Activated CD4-positive, alpha-beta T cell treated with anti-CD3 and anti-CD28 coated beads, Interleukin-2, amount 50 U/mL, for 4 hours (primary cell): Measurements from ENCODE around the gene GNE.
A peak's percentile ranks its signal among the peaks of the same experiment; 100 is the strongest.
"Not testable (repeated sequence)": the region's sequence is repeated elsewhere in the genome, so short reads cannot be mapped to it uniquely, and the experiment has no call there.

Source experiments
- DNase-seq, 2 experiments: peaks; one replicate each; pipeline ENCODE4 v3.0.0-alpha.2; 2020

GNE gene

GRCh38 chr9:36258208-36258995 lies at the start of gene GNE:
GNE (minus strand) TSS chr9:36258448; CDS start chr9:36249355, 9,093 bp downstream.
- peak; percentile 98 to 99 for DNase-seq

GRCh38 chr9:36306471-36307306 lies 48.4 kb upstream of the GNE start:
- DNase-seq = no peak

- DNase-seq = not testable (repeated sequence)
Measured at GRCh38 chr9:36304366-36304765, 46.1 kb upstream of the GNE start.

GRCh38 chr9:36301227-36301626 lies 43.0 kb upstream of the GNE start:
- no peak for DNase-seq

GRCh38 chr9:36298566-36298965 lies 40.3 kb upstream of the GNE start:
- no peak for DNase-seq

- DNase-seq = no peak
Measured at GRCh38 chr9:36297798-36298197, 39.5 kb upstream of the GNE start.

GRCh38 chr9:36294996-36295395 lies 36.7 kb upstream of the GNE start:
- not testable (repeated sequence) for DNase-seq

- no peak for DNase-seq
Measured at GRCh38 chr9:36293918-36294317, 35.7 kb upstream of the GNE start.

GRCh38 chr9:36293171-36293570 lies 34.9 kb upstream of the GNE start:
- DNase-seq = no peak

GRCh38 chr9:36292641-36293040 lies 34.4 kb upstream of the GNE start:
- DNase-seq = no peak

- DNase-seq = no peak
Measured at GRCh38 chr9:36290996-36291395, 32.7 kb upstream of the GNE start.

GRCh38 chr9:36289836-36290435 lies 31.7 kb upstream of the GNE start:
- no peak for DNase-seq

- DNase-seq = no peak
Measured at GRCh38 chr9:36288070-36288469, 29.8 kb upstream of the GNE start.

GRCh38 chr9:36286388-36286787 lies 28.1 kb upstream of the GNE start:
- no peak for DNase-seq

GRCh38 chr9:36284226-36284625 lies 26.0 kb upstream of the GNE start:
- no peak for DNase-seq

- DNase-seq = no peak
Measured at GRCh38 chr9:36282275-36282674, 24.0 kb upstream of the GNE start.

GRCh38 chr9:36280989-36281388 lies 22.7 kb upstream of the GNE start:
- no peak for DNase-seq

- DNase-seq = no peak
Measured at GRCh38 chr9:36278243-36278642, 20.0 kb upstream of the GNE start.

- DNase-seq = no peak
Measured at GRCh38 chr9:36276781-36277181, 18.5 kb upstream of the GNE start.

- no peak for DNase-seq
Measured at GRCh38 chr9:36276254-36276653, 18.0 kb upstream of the GNE start.

GRCh38 chr9:36275060-36275459 lies 16.8 kb upstream of the GNE start:
- no peak for DNase-seq

- not testable (repeated sequence) for DNase-seq
Measured at GRCh38 chr9:36273354-36273753, 15.1 kb upstream of the GNE start.

GRCh38 chr9:36268007-36268427 lies 9.8 kb upstream of the GNE start:
- DNase-seq = no peak

- no peak for DNase-seq
Measured at GRCh38 chr9:36264896-36265295, 6.6 kb upstream of the GNE start.
